Measurements from ENCODE around the gene ANKFN1.

Gene ANKFN1

DNA sequence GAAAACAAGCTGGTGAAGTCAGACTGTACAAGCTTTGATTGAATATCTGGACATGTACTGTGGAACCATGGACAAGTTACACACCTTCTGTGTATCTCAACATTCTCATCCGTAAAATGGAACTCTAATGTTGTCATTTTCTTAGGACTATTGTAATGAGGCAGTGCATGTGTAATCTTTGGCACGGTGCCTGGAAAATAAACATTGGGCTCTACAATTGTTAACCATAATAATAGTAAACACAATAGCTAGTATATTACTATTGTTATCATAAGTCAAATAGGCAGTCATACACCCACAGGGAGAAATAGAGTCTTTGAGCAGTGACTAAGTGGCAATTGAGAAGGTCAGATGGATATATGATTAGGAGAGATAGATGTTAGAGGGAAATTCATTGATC, 39.8 kb upstream of the ANKFN1 start:
- H3K4me3 ChIP-seq (replicated peaks; ENCODE audit: low read depth, low read length), result no peak overlapping the region
- TF ChIP-seq, protein P1, sequence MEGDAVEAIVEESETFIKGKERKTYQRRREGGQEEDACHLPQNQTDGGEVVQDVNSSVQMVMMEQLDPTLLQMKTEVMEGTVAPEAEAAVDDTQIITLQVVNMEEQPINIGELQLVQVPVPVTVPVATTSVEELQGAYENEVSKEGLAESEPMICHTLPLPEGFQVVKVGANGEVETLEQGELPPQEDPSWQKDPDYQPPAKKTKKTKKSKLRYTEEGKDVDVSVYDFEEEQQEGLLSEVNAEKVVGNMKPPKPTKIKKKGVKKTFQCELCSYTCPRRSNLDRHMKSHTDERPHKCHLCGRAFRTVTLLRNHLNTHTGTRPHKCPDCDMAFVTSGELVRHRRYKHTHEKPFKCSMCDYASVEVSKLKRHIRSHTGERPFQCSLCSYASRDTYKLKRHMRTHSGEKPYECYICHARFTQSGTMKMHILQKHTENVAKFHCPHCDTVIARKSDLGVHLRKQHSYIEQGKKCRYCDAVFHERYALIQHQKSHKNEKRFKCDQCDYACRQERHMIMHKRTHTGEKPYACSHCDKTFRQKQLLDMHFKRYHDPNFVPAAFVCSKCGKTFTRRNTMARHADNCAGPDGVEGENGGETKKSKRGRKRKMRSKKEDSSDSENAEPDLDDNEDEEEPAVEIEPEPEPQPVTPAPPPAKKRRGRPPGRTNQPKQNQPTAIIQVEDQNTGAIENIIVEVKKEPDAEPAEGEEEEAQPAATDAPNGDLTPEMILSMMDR (IDR thresholded peaks at IDR 0.05; ENCODE audit: low read length, missing control alignments), result no peak
- DNase-seq (ENCODE audit: low read depth), result no peak

DNA sequence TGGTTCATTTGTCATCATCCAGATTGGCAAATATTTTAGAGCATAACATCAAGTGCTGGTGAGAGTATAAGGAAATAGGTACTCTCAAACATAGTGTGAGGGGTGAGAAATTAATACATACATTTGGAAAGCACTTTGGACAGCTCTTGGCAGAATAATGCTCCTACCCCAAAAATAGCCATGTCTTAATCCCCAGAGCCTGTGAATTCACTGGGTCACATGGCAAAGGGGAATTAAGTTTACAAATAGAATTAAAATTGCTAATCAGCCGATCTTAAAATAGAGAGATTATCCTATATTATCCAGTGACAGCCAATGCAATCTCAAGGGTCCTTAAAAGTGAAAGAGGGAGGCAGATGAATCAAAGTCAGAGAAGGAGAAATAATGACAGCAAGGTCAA, 38.8 kb upstream of the ANKFN1 start:
- TF ChIP-seq, protein P1 (IDR thresholded peaks at IDR 0.05; ENCODE audit: low read length, missing control alignments), result no peak
- no peak overlapping the region for H3K4me3 ChIP-seq (replicated peaks; ENCODE audit: low read depth, low read length)
- DNase-seq (ENCODE audit: low read depth), result no peak

DNA sequence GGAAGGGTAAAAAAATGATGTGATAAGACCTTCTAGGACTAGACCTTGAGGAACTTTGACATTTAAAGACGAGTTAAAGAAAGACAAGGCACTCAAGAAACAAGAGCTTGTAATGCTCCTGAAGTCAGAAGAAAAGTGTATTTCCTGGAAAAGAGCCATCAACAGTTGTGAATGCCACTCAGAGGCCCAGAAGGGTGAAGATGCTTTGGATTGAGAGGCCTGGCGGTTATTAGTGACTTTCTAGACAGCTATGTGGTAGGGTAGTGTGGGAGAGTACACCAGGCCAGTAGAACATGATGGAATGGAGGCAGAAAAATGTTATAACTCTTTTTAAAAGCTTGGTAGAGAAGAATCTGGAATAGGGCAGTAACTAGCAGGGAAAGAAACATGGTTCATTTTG, 34.1 kb upstream of the ANKFN1 start:
- TF ChIP-seq, protein P1 (IDR thresholded peaks at IDR 0.05; ENCODE audit: low read length, missing control alignments), result no peak
- H3K4me3 ChIP-seq (replicated peaks; ENCODE audit: low read depth, low read length), result no peak overlapping the region
- no peak for DNase-seq (ENCODE audit: low read depth)

DNA sequence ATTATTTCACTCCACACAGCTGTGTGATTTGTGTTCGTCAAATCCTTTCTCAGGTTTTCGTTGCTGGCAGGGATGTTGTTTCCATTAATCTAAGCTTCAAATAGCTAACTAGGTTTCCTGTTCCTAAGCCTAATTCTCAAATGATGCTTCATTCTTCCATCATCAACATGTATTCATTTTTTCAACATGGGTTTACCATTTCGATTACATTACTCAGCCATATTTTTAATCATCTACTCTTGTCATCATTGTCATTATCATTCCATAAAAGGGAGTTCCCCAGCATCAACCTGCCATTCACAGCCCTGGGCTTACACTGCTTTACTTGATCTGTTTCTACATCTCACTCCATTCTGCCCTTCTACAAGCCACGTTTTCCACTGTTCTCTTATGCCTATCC, 33.3 kb upstream of the ANKFN1 start:
- TF ChIP-seq, protein P1 (IDR thresholded peaks at IDR 0.05; ENCODE audit: low read length, missing control alignments), result no peak
- H3K4me3 ChIP-seq (replicated peaks; ENCODE audit: low read depth, low read length), result no peak overlapping the region
- no peak for DNase-seq (ENCODE audit: low read depth)

DNA sequence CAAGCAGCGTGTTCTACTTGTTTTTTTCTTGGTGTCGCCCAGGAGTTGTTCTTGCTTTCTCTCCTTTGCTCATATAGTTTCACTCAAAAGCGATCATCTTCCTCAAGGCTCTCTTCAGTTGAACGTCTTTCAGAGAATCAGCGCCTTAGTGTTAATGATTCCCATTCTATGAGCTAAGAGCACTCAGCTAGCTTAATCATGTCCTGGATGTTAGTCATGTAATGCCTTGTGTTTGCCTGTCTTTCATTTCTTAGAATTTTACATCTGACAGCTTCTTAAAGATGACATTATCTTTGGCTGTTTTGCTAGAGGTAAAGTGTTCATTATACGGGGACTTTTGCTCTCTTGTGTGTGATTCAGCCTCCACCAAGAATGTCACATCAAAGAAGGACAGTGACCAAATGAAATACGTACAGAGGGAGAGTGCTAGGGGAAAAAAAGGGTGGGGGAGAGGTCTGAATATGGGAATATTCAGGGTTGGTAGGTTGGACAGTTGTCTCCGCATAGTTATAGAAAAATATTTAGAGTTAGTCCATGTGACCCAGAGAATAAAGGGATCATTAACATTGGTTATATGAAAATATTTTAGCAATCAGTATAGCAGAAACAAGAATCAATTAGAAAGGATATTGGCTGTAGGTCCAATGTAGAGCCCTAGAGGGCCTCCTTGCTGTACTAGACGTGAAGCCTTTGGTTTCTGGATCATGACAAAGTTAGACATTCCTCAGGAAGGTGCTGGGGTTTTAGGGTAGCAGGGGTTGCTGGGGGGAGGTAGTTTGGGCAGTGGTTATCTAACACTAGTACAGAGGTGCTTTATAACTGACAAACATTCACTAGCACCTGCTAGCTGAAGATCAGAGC, 31.9 kb upstream of the ANKFN1 start:
- TF ChIP-seq, protein P1 (IDR thresholded peaks at IDR 0.05; ENCODE audit: low read length, missing control alignments), result no peak
- no peak overlapping the region for H3K4me3 ChIP-seq (replicated peaks; ENCODE audit: low read depth, low read length)
- DNase-seq (ENCODE audit: low read depth), result no peak

DNA sequence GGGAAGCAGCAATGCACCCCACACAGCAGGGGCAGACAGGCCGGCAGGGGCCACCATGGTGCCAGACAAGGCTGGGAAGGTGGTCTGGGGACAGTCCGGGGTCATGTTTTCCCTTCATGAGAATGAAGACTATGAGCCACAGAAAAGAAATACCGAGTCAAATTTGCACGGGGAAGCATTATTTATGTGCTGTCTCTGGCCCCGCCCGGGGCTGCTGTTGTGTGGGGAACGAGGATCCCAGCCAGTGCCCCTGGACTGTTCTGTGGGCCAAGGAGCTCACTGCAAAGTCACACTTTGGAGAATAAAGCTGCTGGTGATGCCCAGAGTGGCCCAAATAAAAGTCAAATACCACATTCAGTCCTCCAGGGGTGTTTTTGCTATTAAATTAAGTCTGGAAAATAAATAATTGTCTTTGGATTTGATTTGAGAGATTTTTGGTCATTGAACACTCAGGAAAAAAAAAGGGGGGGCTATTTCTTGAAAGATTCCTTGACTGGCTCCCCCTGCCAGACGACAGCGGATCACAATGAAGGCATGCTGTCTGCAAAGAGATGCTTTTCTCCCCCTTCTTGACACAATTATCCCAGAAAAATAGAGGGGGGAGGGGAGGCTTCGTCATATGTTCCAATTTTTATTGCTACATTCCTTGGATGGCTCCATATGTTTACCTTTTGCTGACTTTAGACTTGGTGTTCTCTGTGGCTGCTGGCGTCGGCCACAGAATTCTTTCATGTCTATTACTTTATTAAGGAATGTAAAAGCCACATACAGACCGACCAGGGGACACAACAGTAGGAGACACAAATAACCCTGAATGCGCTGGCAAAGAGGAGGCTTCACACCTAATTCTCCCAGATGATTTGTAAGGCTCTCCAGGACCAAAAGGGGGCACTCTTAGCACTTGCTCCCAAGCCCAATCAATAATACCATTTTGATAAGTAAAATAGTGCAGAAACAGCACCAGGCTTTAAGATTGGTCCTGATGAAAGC, 27.1 kb upstream of the ANKFN1 start:
- TF ChIP-seq, protein P1 (IDR thresholded peaks at IDR 0.05; ENCODE audit: low read length, missing control alignments), result peak; percentile 46
- peak; percentile 53 for DNase-seq (ENCODE audit: low read depth)
- H3K4me3 ChIP-seq (replicated peaks; ENCODE audit: low read depth, low read length), result no peak overlapping the region

Data from fibroblast of pulmonary artery (primary cell).